ENCODE results near the gene TBL3.

TBL3 gene

GRCh38 chr16:2009791-2010510, 38.1 kb downstream of the TBL3 start, which contains the start of gene ZNF598 (continued):
- no peak for TF ChIP-seq PRDM2 (tag by site-specific recombination; IDR thresholded peaks at IDR 0.05; ENCODE audit: borderline replicate concordance)
- no peak for TF ChIP-seq ZNF747 (tag by site-specific recombination; IDR thresholded peaks at IDR 0.05)
- peak; percentile 39; the same call in 1 of the 2 replicates for TF ChIP-seq ZNF341 (tag by site-specific recombination; IDR thresholded peaks at IDR 0.05; ENCODE audit: low read depth)
- no peak for TF ChIP-seq ZNF768 (tag by site-specific recombination; IDR thresholded peaks at IDR 0.05)
- no peak for TF ChIP-seq GLIS1 (tag by site-specific recombination; IDR thresholded peaks at IDR 0.05)
- TF ChIP-seq, protein P1, sequence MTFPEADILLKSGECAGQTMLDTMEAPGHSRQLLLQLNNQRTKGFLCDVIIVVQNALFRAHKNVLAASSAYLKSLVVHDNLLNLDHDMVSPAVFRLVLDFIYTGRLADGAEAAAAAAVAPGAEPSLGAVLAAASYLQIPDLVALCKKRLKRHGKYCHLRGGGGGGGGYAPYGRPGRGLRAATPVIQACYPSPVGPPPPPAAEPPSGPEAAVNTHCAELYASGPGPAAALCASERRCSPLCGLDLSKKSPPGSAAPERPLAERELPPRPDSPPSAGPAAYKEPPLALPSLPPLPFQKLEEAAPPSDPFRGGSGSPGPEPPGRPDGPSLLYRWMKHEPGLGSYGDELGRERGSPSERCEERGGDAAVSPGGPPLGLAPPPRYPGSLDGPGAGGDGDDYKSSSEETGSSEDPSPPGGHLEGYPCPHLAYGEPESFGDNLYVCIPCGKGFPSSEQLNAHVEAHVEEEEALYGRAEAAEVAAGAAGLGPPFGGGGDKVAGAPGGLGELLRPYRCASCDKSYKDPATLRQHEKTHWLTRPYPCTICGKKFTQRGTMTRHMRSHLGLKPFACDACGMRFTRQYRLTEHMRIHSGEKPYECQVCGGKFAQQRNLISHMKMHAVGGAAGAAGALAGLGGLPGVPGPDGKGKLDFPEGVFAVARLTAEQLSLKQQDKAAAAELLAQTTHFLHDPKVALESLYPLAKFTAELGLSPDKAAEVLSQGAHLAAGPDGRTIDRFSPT (tag by site-specific recombination; IDR thresholded peaks at IDR 0.05): no peak
- no peak for TF ChIP-seq ZNF132 (tag by site-specific recombination; IDR thresholded peaks at IDR 0.05; ENCODE audit: borderline replicate concordance)
- TF ChIP-seq ZNF404 (tag by site-specific recombination; IDR thresholded peaks at IDR 0.05): 0 out of 2 replicates have a peak, but pooled peaks have one; percentile 7
- peak; percentile 30 for TF ChIP-seq PRDM10 (tag by site-specific recombination; IDR thresholded peaks at IDR 0.05)
- no peak for TF ChIP-seq ZNF626 (tag by site-specific recombination; IDR thresholded peaks at IDR 0.05)
- TF ChIP-seq SCRT1 (tag by site-specific recombination; IDR thresholded peaks at IDR 0.05; ENCODE audit: borderline replicate concordance): no peak
- no peak for TF ChIP-seq IKZF3 (tag by site-specific recombination; IDR thresholded peaks at IDR 0.05)
- TF ChIP-seq FEZF1 (tag by site-specific recombination; IDR thresholded peaks at IDR 0.05): no peak
- no peak for TF ChIP-seq ZNF221 (tag by site-specific recombination; IDR thresholded peaks at IDR 0.05; ENCODE audit: borderline replicate concordance)
- TF ChIP-seq, protein P2, sequence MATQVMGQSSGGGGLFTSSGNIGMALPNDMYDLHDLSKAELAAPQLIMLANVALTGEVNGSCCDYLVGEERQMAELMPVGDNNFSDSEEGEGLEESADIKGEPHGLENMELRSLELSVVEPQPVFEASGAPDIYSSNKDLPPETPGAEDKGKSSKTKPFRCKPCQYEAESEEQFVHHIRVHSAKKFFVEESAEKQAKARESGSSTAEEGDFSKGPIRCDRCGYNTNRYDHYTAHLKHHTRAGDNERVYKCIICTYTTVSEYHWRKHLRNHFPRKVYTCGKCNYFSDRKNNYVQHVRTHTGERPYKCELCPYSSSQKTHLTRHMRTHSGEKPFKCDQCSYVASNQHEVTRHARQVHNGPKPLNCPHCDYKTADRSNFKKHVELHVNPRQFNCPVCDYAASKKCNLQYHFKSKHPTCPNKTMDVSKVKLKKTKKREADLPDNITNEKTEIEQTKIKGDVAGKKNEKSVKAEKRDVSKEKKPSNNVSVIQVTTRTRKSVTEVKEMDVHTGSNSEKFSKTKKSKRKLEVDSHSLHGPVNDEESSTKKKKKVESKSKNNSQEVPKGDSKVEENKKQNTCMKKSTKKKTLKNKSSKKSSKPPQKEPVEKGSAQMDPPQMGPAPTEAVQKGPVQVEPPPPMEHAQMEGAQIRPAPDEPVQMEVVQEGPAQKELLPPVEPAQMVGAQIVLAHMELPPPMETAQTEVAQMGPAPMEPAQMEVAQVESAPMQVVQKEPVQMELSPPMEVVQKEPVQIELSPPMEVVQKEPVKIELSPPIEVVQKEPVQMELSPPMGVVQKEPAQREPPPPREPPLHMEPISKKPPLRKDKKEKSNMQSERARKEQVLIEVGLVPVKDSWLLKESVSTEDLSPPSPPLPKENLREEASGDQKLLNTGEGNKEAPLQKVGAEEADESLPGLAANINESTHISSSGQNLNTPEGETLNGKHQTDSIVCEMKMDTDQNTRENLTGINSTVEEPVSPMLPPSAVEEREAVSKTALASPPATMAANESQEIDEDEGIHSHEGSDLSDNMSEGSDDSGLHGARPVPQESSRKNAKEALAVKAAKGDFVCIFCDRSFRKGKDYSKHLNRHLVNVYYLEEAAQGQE (tag by site-specific recombination; IDR thresholded peaks at IDR 0.05): peak; percentile 49; the same call in 1 of the 2 replicates
- TF ChIP-seq ZIC2 (tag by site-specific recombination; IDR thresholded peaks at IDR 0.05): no peak
- TF ChIP-seq SALL2 (tag by site-specific recombination; IDR thresholded peaks at IDR 0.05; ENCODE audit: borderline replicate concordance): no peak
- TF ChIP-seq ZNF629 (tag by site-specific recombination; IDR thresholded peaks at IDR 0.05): peak; percentile 84
- TF ChIP-seq ZNF561 (tag by site-specific recombination; IDR thresholded peaks at IDR 0.05; ENCODE audit: borderline replicate concordance): no peak; the same call in 1 of the 2 replicates
- TF ChIP-seq ZNF488 (tag by site-specific recombination; IDR thresholded peaks at IDR 0.05): no peak
- TF ChIP-seq ZNF521 (tag by site-specific recombination; IDR thresholded peaks at IDR 0.05): no peak
- no peak for TF ChIP-seq ZNF654 (tag by site-specific recombination; IDR thresholded peaks at IDR 0.05; ENCODE audit: low read depth)
- no peak for TF ChIP-seq ZNF670 (tag by site-specific recombination; IDR thresholded peaks at IDR 0.05; ENCODE audit: low read depth)

Data from HEK293 (cell line).